ENCODE measurements around the gene FAM180A.

FAM180A gene

DNA sequence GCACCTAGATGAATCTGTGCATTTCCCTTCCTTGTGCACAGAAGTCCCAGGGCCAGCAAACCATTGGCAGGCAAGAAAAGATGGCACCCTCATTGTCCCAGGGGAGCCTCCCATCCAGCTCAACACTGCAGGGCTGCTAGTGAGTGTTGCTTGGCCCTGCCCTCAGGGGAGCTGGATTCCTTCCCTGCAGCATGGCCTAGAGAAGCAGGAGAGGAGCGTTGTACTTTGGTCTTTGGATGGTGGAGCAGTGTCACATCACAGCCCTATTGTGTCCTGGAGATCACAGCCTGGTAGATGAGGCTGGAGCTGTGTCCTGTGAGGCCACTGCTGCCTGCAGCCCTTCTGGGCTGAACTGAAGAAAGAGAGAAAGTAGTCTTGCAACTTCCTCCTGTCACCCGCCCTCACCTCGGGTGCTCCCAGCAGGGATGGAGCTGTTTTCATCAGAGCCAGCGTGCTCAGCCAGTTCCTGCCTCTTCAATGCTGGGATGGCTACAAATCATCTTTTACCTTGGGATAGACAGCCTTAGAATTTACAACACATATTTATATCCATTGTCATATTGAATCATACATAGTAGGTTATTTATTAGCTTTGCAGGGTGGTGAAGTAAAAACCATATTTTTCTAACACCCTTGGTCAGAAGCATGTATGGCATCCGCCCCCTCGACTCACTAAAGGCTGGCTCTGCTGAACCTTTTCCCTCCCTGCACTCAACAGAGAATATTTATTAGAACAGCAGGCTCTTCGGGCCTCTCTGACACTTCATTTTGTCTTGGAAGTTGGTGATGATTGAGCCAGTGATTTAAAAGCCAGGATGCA, 43.1 kb upstream of the FAM180A start:
- in situ Hi-C loops (cut with MboI; ENCODE audit: low pct_unique_long_range_greater_than_20kb, low sequenced_read_pairs, unreplicated experiment): no loop called here
- DNase-seq (ENCODE audit: low spot score): no peak
- TF ChIP-seq, protein P1, sequence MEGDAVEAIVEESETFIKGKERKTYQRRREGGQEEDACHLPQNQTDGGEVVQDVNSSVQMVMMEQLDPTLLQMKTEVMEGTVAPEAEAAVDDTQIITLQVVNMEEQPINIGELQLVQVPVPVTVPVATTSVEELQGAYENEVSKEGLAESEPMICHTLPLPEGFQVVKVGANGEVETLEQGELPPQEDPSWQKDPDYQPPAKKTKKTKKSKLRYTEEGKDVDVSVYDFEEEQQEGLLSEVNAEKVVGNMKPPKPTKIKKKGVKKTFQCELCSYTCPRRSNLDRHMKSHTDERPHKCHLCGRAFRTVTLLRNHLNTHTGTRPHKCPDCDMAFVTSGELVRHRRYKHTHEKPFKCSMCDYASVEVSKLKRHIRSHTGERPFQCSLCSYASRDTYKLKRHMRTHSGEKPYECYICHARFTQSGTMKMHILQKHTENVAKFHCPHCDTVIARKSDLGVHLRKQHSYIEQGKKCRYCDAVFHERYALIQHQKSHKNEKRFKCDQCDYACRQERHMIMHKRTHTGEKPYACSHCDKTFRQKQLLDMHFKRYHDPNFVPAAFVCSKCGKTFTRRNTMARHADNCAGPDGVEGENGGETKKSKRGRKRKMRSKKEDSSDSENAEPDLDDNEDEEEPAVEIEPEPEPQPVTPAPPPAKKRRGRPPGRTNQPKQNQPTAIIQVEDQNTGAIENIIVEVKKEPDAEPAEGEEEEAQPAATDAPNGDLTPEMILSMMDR (IDR thresholded peaks at IDR 0.05; ENCODE audit: extremely low read depth, insufficient read depth, missing control alignments): no peak

GRCh38 chr7:135790371-135790977, 41.9 kb upstream of the FAM180A start:
- TF ChIP-seq, protein P1 (IDR thresholded peaks at IDR 0.05; ENCODE audit: extremely low read depth, insufficient read depth, missing control alignments): no peak
- in situ Hi-C loops (cut with MboI; ENCODE audit: low pct_unique_long_range_greater_than_20kb, low sequenced_read_pairs, unreplicated experiment): no loop called here
- no peak for DNase-seq (ENCODE audit: low spot score)

GRCh38 chr7:135789956-135790355, 41.3 kb upstream of the FAM180A start:
- TF ChIP-seq, protein P1 (IDR thresholded peaks at IDR 0.05; ENCODE audit: extremely low read depth, insufficient read depth, missing control alignments): no peak
- in situ Hi-C loops (cut with MboI; ENCODE audit: low pct_unique_long_range_greater_than_20kb, low sequenced_read_pairs, unreplicated experiment): no loop called here

DNA sequence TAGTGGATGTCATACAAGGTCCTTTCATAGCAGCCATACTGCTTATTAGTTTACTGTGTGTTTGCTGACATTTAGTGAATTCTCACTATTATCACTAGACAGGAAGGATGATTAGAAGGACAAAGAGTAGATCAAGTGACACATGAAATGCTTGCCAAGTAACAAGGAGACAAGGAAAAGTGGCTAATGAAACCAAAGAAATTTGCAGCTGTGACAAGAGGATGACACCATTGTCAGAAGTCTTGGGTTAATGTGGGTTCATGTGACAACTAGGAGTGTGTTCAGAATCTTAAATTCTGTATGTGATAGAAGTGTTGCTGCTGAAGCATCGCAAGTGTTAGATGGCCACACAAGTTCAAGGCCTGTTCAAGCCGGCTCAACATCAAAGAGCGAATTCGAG, 40.8 kb upstream of the FAM180A start:
- TF ChIP-seq, protein P1 (IDR thresholded peaks at IDR 0.05; ENCODE audit: extremely low read depth, insufficient read depth, missing control alignments): no peak
- in situ Hi-C loops (cut with MboI; ENCODE audit: low pct_unique_long_range_greater_than_20kb, low sequenced_read_pairs, unreplicated experiment): no loop called here
- DNase-seq (ENCODE audit: low spot score): no peak

More at GRCh38 chr7:135789956-135790355, 41.3 kb upstream of the FAM180A start:
- DNase-seq (ENCODE audit: low spot score): no peak

DNA sequence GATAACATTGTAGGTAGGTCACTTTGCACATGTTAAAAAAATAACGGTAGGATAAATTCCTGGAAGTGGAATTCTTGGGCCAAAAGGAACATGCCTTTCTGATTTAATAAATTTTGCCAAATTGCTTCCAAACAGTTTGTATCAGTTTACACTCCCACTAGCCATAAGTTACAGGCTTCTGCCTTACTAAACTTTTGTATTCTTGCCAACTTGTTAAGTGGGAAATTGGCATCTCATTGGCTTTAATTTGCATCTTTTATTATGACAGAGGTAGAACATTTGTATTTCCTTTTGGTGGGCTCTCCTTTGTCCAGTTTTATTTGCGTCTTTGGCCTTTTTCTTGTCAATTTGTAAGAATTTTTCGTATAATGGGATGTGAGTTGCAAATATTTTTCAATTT, 38.3 kb upstream of the FAM180A start:
- no peak for DNase-seq (ENCODE audit: low spot score)
- in situ Hi-C loops (cut with MboI; ENCODE audit: low pct_unique_long_range_greater_than_20kb, low sequenced_read_pairs, unreplicated experiment): no loop called here

GRCh38 chr7:135785065-135785464, 36.5 kb upstream of the FAM180A start:
- TF ChIP-seq, protein P1 (IDR thresholded peaks at IDR 0.05; ENCODE audit: extremely low read depth, insufficient read depth, missing control alignments): no peak
- in situ Hi-C loops (cut with MboI; ENCODE audit: low pct_unique_long_range_greater_than_20kb, low sequenced_read_pairs, unreplicated experiment): no loop called here
- DNase-seq (ENCODE audit: low spot score): no peak

More for the DNA sequence above, 38.3 kb upstream of the FAM180A start:
- TF ChIP-seq, protein P1 (IDR thresholded peaks at IDR 0.05; ENCODE audit: extremely low read depth, insufficient read depth, missing control alignments): no peak

All from GM13977 (cell line).